ENCODE measurements around the gene IFNK.
A peak's percentile ranks its signal among the peaks of the same experiment; 100 is the strongest.

Gene IFNK

GRCh38 chr9:27514551-27514950 is 9.5 kb upstream of the IFNK start:
- DNase-seq, result no peak

GRCh38 chr9:27518006-27518405 is 6.1 kb upstream of the IFNK start:
- DNase-seq, result no peak

GRCh38 chr9:27518809-27519208 is 5.3 kb upstream of the IFNK start:
- DNase-seq, result no peak

GRCh38 chr9:27519466-27520465 is 4.3 kb upstream of the IFNK start:
- DNase-seq, result no peak

GRCh38 chr9:27520986-27521385 is 3.1 kb upstream of the IFNK start:
- no peak for DNase-seq

- DNase-seq, result no peak
These were observed 949 bp upstream of the IFNK start for GRCh38 chr9:27523141-27523540.

- DNase-seq, result no peak
These were observed 3.6 kb downstream of the IFNK start for GRCh38 chr9:27527702-27528075.

- DNase-seq, result peak; percentile 75
These were observed 4.2 kb downstream of the IFNK start for GRCh38 chr9:27528076-27528885.

GRCh38 chr9:27528886-27529315 is 4.8 kb downstream of the IFNK start:
- DNase-seq, result peak; percentile 64

GRCh38 chr9:27529316-27530278 is 5.5 kb downstream of the IFNK start, which contains the start of gene MOB3B:
Gene MOB3B (minus strand): TSS chr9:27529814. CDS start chr9:27455550, 74,264 bp downstream.
- DNase-seq, result peak; percentile 85

- no peak for DNase-seq
These were observed 7.0 kb downstream of the IFNK start for GRCh38 chr9:27530915-27531755.

- no peak for DNase-seq
These were observed 8.0 kb downstream of the IFNK start for GRCh38 chr9:27532046-27532445.

- no peak for DNase-seq
These were observed 9.2 kb downstream of the IFNK start for GRCh38 chr9:27533311-27533710.

- no peak for DNase-seq
These were observed 10.0 kb downstream of the IFNK start for GRCh38 chr9:27534131-27534530.

GRCh38 chr9:27534658-27535209 is 10.6 kb downstream of the IFNK start:
- DNase-seq, result no peak

- DNase-seq, result peak; percentile 3
These were observed 11.6 kb downstream of the IFNK start for GRCh38 chr9:27535701-27536118.

- no peak for DNase-seq
These were observed 12.1 kb downstream of the IFNK start for GRCh38 chr9:27536168-27536567.

GRCh38 chr9:27537027-27537435 is 12.9 kb downstream of the IFNK start:
- DNase-seq, result no peak

GRCh38 chr9:27537756-27538155 is 13.7 kb downstream of the IFNK start:
- no peak for DNase-seq

- no peak for DNase-seq
These were observed 14.6 kb downstream of the IFNK start for GRCh38 chr9:27538647-27539046.

All from stimulated activated CD4-positive, alpha-beta T cell treated with anti-CD3 and anti-CD28 coated beads, Interleukin-15, amount 100 ng/mL, for 24 hours (primary cell).